HepG2 (cell line): Measurements from ENCODE around the gene ABCA2. TPM values are rescaled to one million over a fixed set of nuclear protein-coding genes. Genes with fewer than 3 reads are reported as not detected.

Source experiments
- ATAC-seq: fragments of 200-7000 bp; cut with Tn5 transposase; 3 replicates; pipeline ENCODE4 v1.9.1; 2020; ENCODE audit warnings: mild to moderate bottlenecking, moderate library complexity
- BruUV-seq: library from RNA; stranded (reverse); fragments of 400-500 nt; replicated peaks from 2 replicates; lab custom pipeline; 2021; lab: Mats Ljungman, UMichigan
- CTCF ChIA-PET: fragments of 300-600 bp; formaldehyde crosslinking; extraction: SDS; loops from one replicate; lab custom pipeline; 2021; ENCODE audit warnings: low total read pairs, inconsistent platforms, low intra/inter-chr PET ratio; lab: Yijun Ruan, JAX
- POLR2A ChIA-PET: fragments of 350-600 bp; sonication (Branson Sonifier 250); formaldehyde crosslinking; loops from one replicate; lab custom pipeline; 2020; ENCODE audit warnings: antibody characterized with exemption, inconsistent platforms; lab: Yijun Ruan, JAX
- DNase-seq: peaks from one replicate; pipeline ENCODE4 v3.0.0-alpha.2; 2015; ENCODE audit warnings: low spot score
- FAIRE-seq: peaks from 3 replicates; lab custom pipeline; 2011; peaks lifted over from hg19 to GRCh38; lab: Jason Lieb, UNC
- H2AFZ ChIP-seq: one replicate; pipeline ENCODE4 v1.6.1; 2011; ENCODE audit warnings: low read length, inconsistent platforms
- H3K27ac ChIP-seq: fragments of 300-600 bp; 3 replicates; pipeline ENCODE4 v1.8.0; 2011; ENCODE audit warnings: mixed run types, mild to moderate bottlenecking, mixed read lengths, low read length, inconsistent platforms; ENCODE audit not compliant: insufficient read depth; ENCODE audit errors: extremely low read length
- H3K27me3 ChIP-seq, 2 experiments: fragments of 200-600 bp in 1 of 2; 2 replicates in 1 of 2; 3 replicates in 1 of 2; pipeline versions ENCODE4 v1.6.0 to v1.8.0; 2011; ENCODE audit warnings: low read length in 2 of 2, mild to moderate bottlenecking in 2 of 2, moderate library complexity in 2 of 2, inconsistent platforms in 1 of 2; ENCODE audit not compliant: insufficient read depth in 2 of 2, control insufficient read depth in 1 of 2
- H3K36me3 ChIP-seq, 2 experiments: fragments of 200-600 bp in 1 of 2; replicated peaks in 1 of 2; 2 replicates in 1 of 2; 3 replicates in 1 of 2; pipeline versions ENCODE4 v1.5.1 to v1.8.0; 2011; ENCODE audit warnings: low read length in 2 of 2, inconsistent platforms in 1 of 2; ENCODE audit not compliant: insufficient read depth in 2 of 2, control insufficient read depth in 1 of 2
- H3K4me1 ChIP-seq: 2 replicates; pipeline ENCODE4 v1.5.1; 2012; ENCODE audit warnings: low read length, inconsistent platforms; ENCODE audit not compliant: insufficient read depth
- H3K4me2 ChIP-seq: 2 replicates; pipeline ENCODE4 v1.6.0; 2011; ENCODE audit warnings: low read depth, low read length, inconsistent platforms
- H3K4me3 ChIP-seq, 3 experiments: fragments of 200-600 bp in 1 of 3; sonication (generic), shearing (Covaris generic) in 1 of 3; replicated peaks in 1 of 3; 2 replicates each; pipeline ENCODE4 v1.5.1; 2011 to 2016; ENCODE audit warnings: low read length in 3 of 3, inconsistent platforms in 2 of 3, low read depth in 2 of 3, mild to moderate bottlenecking in 2 of 3, control low read depth in 1 of 3, mixed read lengths in 1 of 3; ENCODE audit not compliant: insufficient read depth in 1 of 3
- H3K79me2 ChIP-seq: one replicate; pipeline ENCODE4 v1.6.1; 2011; ENCODE audit warnings: low read length, inconsistent platforms; ENCODE audit not compliant: insufficient read depth
- H3K9ac ChIP-seq: 2 replicates; pipeline ENCODE4 v1.6.0; 2011; ENCODE audit warnings: mild to moderate bottlenecking, low read depth, low read length, inconsistent platforms; ENCODE audit not compliant: insufficient read depth
- H3K9me3 ChIP-seq: 2 replicates; pipeline ENCODE4 v1.5.1; 2012; ENCODE audit warnings: mild to moderate bottlenecking, low read length
- H4K20me1 ChIP-seq: 2 replicates; pipeline ENCODE4 v1.6.0; 2011; ENCODE audit warnings: inconsistent platforms, mild to moderate bottlenecking, low read length, moderate library complexity; ENCODE audit not compliant: insufficient read depth
- BHLHE40 ChIP-seq: IDR thresholded peaks from 2 replicates; pipeline ENCODE4 v1.6.1; 2011; ENCODE audit warnings: low read length, improper control_type of control experiment
- FOSL1 ChIP-seq: sonication (generic); formaldehyde crosslinking; IDR thresholded peaks from 2 replicates; pipeline ENCODE4 v1.9.0; 2021; ENCODE audit warnings: missing genetic modification reagents, borderline replicate concordance
- HNRNPH1 ChIP-seq: fragments of 200-400 bp; formaldehyde crosslinking; optimal IDR thresholded peaks from 2 replicates; pipeline ENCODE3; 2017; ENCODE audit warnings: mild to moderate bottlenecking, low read depth, low read length
- NR2F1 ChIP-seq, 2 experiments: fragments of 450-650 bp in 1 of 2; formaldehyde crosslinking in 1 of 2; IDR thresholded peaks; 2 replicates each; pipeline versions ENCODE4 v1.5.0 to v1.6.1; 2016 to 2020; ENCODE audit warnings: mild to moderate bottlenecking in 1 of 2, missing compliant biosample characterization in 1 of 2, missing genetic modification reagents in 1 of 2, moderate library complexity in 1 of 2
- PHF20 ChIP-seq: sonication (generic); formaldehyde crosslinking; IDR thresholded peaks from 2 replicates; pipeline ENCODE4 v1.5.0; 2020; ENCODE audit warnings: mild to moderate bottlenecking, missing genetic modification reagents
- RAD51 ChIP-seq: fragments of 450-650 bp; IDR thresholded peaks from 2 replicates; pipeline ENCODE4 v1.6.1; 2016; ENCODE audit warnings: borderline replicate concordance
- RXRA ChIP-seq: sonication (generic); formaldehyde crosslinking; IDR thresholded peaks from 2 replicates; pipeline ENCODE4 v1.5.1; 2020; ENCODE audit warnings: missing genetic modification reagents
- SNAPC2 ChIP-seq: sonication (generic); formaldehyde crosslinking; IDR thresholded peaks from 2 replicates; pipeline ENCODE4 v1.8.1; 2022; ENCODE audit warnings: mild to moderate bottlenecking, missing genetic modification reagents
- ZNF614 ChIP-seq: IDR thresholded peaks from 2 replicates; pipeline ENCODE4 v1.6.1; 2018; ENCODE audit warnings: missing biosample characterization, missing genetic modification reagents, inconsistent platforms, borderline replicate concordance
- ZNF615 ChIP-seq: sonication (generic); formaldehyde crosslinking; IDR thresholded peaks from 2 replicates; pipeline ENCODE4 v1.5.0; 2020; ENCODE audit warnings: mild to moderate bottlenecking, missing genetic modification reagents, borderline replicate concordance
- WGBS: methylation state at CpG from one replicate; pipeline ENCODE4 v1.1.6; 2017; ENCODE audit warnings: low lambda C conversion rate; 5-methylcytosine and 5-hydroxymethylcytosine counted together
- in situ Hi-C: cut with HindIII; loops from 2 replicates; pipeline ENCODE4 v1.10.0; 2017; ENCODE audit warnings: low pct_unique_long_range_greater_than_20kb; ENCODE audit not compliant: extremely low pct_ligation_motif_present
- intact Hi-C: fragments of 100-400 bp; cut with micrococcal nuclease; formaldehyde crosslinking; loops from one replicate; pipeline ENCODE4 v1.10.0; 2022; ENCODE audit not compliant: unreplicated experiment
- polyA plus RNA-seq, 8 experiments: library from polyadenylated mRNA; depleted of rRNA in 3 of 8; stranded (reverse) in 7 of 8; unstranded in 1 of 8; fragments of >200 nt; fragmentation: Illumina TruSeq in 4 of 8; extraction: Trizol in 4 of 8; gene quantifications; 2 replicates each; pipeline versions ENCODE4 v1.2.1 to v1.2.3, GENCODE V29; 2011 to 2016; ENCODE audit warnings: low read depth in 4 of 8, missing spikeins in 1 of 8, mixed read lengths in 1 of 8; ENCODE audit not compliant: insufficient read depth in 1 of 8
- total RNA-seq, 5 experiments: library from RNA; depleted of rRNA; stranded (reverse); fragments of >200 nt; fragmentation: Illumina TruSeq; extraction: Trizol; gene quantifications; 2 replicates each; pipeline ENCODE4 v1.2.3, GENCODE V29; 2016; ENCODE audit warnings: low read depth in 1 of 5
- TF ChIP-seq, protein P1 (sequence below): fragments of 450-650 bp; IDR thresholded peaks from 2 replicates; pipeline ENCODE4 v1.6.1; 2016
- TF ChIP-seq, protein P2 (sequence below): sonication (generic); formaldehyde crosslinking; IDR thresholded peaks from 2 replicates; pipeline ENCODE4 v1.5.1; 2020; ENCODE audit warnings: missing genetic modification reagents, mild to moderate bottlenecking, borderline replicate concordance

ABCA2 gene
- total and polyA plus RNA-seq, 2 of the 13 experiments (the other 11 are each of a cell fraction or from before 2014, with no cell fraction given), result 2.9 to 19.2 TPM

DNA sequence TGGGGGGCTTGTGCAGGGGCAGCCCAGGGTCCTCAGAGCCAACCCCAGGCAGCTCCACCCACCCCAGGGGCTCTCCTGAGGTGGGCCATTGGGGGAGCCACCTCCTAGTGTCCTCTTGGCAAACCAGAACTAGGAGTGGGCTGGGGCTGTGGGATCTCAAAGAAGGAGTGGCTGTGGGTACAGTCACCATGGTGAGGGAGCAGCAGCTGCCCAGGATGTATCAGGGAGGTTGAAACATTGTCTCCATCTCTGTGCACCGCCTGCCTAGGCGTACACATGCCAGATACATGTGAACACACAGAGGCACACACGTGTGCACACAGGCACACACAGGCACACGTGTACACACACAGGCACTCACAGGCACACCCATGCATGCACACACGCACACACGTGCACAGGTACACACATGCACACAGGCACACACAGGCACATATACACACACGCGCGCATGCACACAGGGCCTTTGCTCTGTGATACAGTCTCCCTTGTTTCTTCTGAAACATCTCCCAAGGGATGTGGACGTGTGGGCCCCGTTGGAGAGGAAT is 65.3 kb downstream of the ABCA2 start:
- no peak overlapping the region for H3K27ac ChIP-seq
- ChIA-PET CTCF (no interaction called here), POLR2A (no interaction called here)
- 53% methylated on average over 6 of the region's 11 CpGs for WGBS
- no peaks in the 10 kb centered on the region for H3K9me3 ChIP-seq
- no peak overlapping the region for H3K4me3 ChIP-seq
- no peaks in the 10 kb centered on the region for H3K36me3 ChIP-seq
- DNase-seq (no peak), FAIRE-seq (no peak)
- H3K27me3 ChIP-seq, result peaks cover 14 to 52% of the 10 kb centered on the region in 2 experiments
- H3K4me1 ChIP-seq, result peaks cover 16% of the 10 kb centered on the region
- no peaks in the 10 kb centered on the region for H3K79me2 ChIP-seq
- H4K20me1 ChIP-seq, result no peaks in the 10 kb centered on the region
- no peak overlapping the region for H3K9ac ChIP-seq
- no peak overlapping the region for H3K4me2 ChIP-seq
- H2AFZ ChIP-seq, result no peak overlapping the region
- in situ Hi-C loops, result no loop called here
- BruUV-seq, result no TSS peak
- TF ChIP-seq, protein P1, sequence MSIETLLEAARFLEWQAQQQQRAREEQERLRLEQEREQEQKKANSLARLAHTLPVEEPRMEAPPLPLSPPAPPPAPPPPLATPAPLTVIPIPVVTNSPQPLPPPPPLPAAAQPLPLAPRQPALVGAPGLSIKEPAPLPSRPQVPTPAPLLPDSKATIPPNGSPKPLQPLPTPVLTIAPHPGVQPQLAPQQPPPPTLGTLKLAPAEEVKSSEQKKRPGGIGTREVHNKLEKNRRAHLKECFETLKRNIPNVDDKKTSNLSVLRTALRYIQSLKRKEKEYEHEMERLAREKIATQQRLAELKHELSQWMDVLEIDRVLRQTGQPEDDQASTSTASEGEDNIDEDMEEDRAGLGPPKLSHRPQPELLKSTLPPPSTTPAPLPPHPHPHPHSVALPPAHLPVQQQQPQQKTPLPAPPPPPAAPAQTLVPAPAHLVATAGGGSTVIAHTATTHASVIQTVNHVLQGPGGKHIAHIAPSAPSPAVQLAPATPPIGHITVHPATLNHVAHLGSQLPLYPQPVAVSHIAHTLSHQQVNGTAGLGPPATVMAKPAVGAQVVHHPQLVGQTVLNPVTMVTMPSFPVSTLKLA, result peak; percentile 91
- TF ChIP-seq BHLHE40, result 0 out of 2 replicates have a peak, but pooled peaks have one; percentile 8
- TF ChIP-seq HNRNPH1, result no peak
- no peak for TF ChIP-seq RXRA
- TF ChIP-seq, all 625 proteins: peak for 2
- ATAC-seq, result no peak
- intact Hi-C loops, result no loop called here

DNA sequence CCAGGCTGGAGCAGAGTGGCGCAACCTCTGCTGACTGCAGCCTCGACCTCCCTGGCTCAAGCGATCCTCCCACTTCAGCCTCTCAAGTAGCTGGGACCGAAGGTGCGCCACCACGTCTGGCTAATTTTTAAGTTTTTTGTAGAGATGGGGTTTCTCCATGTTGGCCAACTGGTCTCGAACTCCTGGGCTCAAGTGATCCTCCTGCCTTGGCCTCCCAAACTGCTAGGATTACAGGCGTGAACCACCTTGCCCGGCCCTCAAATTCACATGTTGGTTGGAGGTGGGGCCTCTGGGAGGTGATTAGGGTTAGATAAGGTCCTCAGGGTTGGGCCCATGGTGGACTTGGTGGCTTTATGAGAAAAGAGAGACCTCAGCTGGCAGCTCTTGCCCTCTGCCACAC is 65.9 kb downstream of the ABCA2 start:
- no TSS peak for BruUV-seq
- peaks cover 15 to 52% of the 10 kb centered on the region in 2 experiments for H3K27me3 ChIP-seq
- no peaks in the 10 kb centered on the region for H3K36me3 ChIP-seq
- no peak overlapping the region for H3K4me2 ChIP-seq
- CTCF ChIA-PET, result no interaction called here
- intact Hi-C loops, result no loop called here
- no peaks in the 10 kb centered on the region for H4K20me1 ChIP-seq
- H3K79me2 ChIP-seq, result no peaks in the 10 kb centered on the region
- no peak overlapping the region for H3K9ac ChIP-seq
- H3K4me1 ChIP-seq, result peaks cover 15% of the 10 kb centered on the region
- no peak overlapping the region for H3K27ac ChIP-seq
- 60% methylated on average over 9 of the region's 9 CpGs for WGBS
- POLR2A ChIA-PET, result interaction anchor here (1.1 to 1.3 kb wide), 2 partner anchors 11 to 14 kb away, joined by 3 to 7 read pairs; no protein-coding TSS in a partner anchor
- H3K4me3 ChIP-seq, result no peak overlapping the region
- FAIRE-seq (no peak), DNase-seq (no peak), ATAC-seq (no peak)
- no peaks in the 10 kb centered on the region for H3K9me3 ChIP-seq
- H2AFZ ChIP-seq, result no peak overlapping the region
- in situ Hi-C loops, result no loop called here
- TF ChIP-seq ZNF615 (no peak), SNAPC2 (CRISPR knock-in tag) (no peak), ZNF614 (CRISPR knock-in tag) (no peak), NR2F1 (CRISPR knock-in tag; IDR thresholded peaks at IDR 0.05) (no peak), FOSL1 (CRISPR knock-in tag) (no peak), RAD51 (no peak), PHF20 (CRISPR knock-in tag) (no peak)
- TF ChIP-seq, protein P2, sequence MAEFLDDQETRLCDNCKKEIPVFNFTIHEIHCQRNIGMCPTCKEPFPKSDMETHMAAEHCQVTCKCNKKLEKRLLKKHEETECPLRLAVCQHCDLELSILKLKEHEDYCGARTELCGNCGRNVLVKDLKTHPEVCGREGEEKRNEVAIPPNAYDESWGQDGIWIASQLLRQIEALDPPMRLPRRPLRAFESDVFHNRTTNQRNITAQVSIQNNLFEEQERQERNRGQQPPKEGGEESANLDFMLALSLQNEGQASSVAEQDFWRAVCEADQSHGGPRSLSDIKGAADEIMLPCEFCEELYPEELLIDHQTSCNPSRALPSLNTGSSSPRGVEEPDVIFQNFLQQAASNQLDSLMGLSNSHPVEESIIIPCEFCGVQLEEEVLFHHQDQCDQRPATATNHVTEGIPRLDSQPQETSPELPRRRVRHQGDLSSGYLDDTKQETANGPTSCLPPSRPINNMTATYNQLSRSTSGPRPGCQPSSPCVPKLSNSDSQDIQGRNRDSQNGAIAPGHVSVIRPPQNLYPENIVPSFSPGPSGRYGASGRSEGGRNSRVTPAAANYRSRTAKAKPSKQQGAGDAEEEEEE (CRISPR knock-in tag), result no peak
